OCI-LY1 (cell line): ENCODE data around the gene KCNH2.
"Not testable (repeated sequence)": the region's sequence is repeated elsewhere in the genome, so short reads cannot be mapped to it uniquely, and the experiment has no call there.

Experiments used
- H2AFZ ChIP-seq: fragments of 200-600 bp; sonication (generic), shearing (Covaris generic); 2 replicates; pipeline ENCODE4 v1.6.0; 2014; ENCODE audit warnings: antibody characterized with exemption, mild to moderate bottlenecking, low read length
- H3F3A ChIP-seq: fragments of 200-600 bp; sonication (generic), shearing (Covaris generic); 2 replicates; pipeline ENCODE4 v1.6.0; 2014; ENCODE audit warnings: mild to moderate bottlenecking, antibody characterized with exemption, low read length, moderate library complexity; ENCODE audit not compliant: insufficient read depth
- H3K27ac ChIP-seq: fragments of 200-600 bp; sonication (generic); 2 replicates; pipeline ENCODE4 v1.5.1; 2014; ENCODE audit warnings: low read length, mixed run types, mild to moderate bottlenecking, low read depth; ENCODE audit not compliant: poor library complexity, severe bottlenecking
- H3K27me3 ChIP-seq: fragments of 200-600 bp; sonication (generic); 2 replicates; pipeline ENCODE4 v1.6.0; 2014; ENCODE audit warnings: antibody characterized with exemption, mild to moderate bottlenecking, low read length, moderate library complexity; ENCODE audit not compliant: insufficient read depth
- H3K36me3 ChIP-seq: fragments of 200-600 bp; sonication (generic); 2 replicates; pipeline ENCODE4 v1.6.1; 2014; ENCODE audit warnings: mild to moderate bottlenecking, antibody characterized with exemption, low read length, moderate library complexity, mixed read lengths; ENCODE audit not compliant: insufficient read depth
- H3K4me1 ChIP-seq: fragments of 200-600 bp; sonication (generic); 2 replicates; pipeline ENCODE4 v1.5.1; 2014; ENCODE audit warnings: mild to moderate bottlenecking, low read length, moderate library complexity; ENCODE audit not compliant: insufficient read depth, severe bottlenecking
- H3K4me2 ChIP-seq: fragments of 200-600 bp; sonication (generic), shearing (Covaris generic); 2 replicates; pipeline ENCODE4 v1.6.1; 2014; ENCODE audit warnings: low read length
- H3K4me3 ChIP-seq: fragments of 200-600 bp; sonication (generic); 2 replicates; pipeline ENCODE4 v1.5.1; 2014; ENCODE audit warnings: low read length, low read depth, mild to moderate bottlenecking, mixed read lengths; ENCODE audit not compliant: poor library complexity, severe bottlenecking
- H3K79me2 ChIP-seq: fragments of 200-600 bp; shearing (Covaris generic); 2 replicates; pipeline ENCODE4 v1.6.1; 2016; ENCODE audit warnings: mixed run types, low read length, mixed read lengths; ENCODE audit not compliant: insufficient read depth
- H3K9ac ChIP-seq: fragments of 200-600 bp; sonication (generic), shearing (Covaris generic); 2 replicates; pipeline ENCODE4 v1.6.1; 2014; ENCODE audit warnings: mild to moderate bottlenecking, low read length, mixed read lengths
- H3K9me2 ChIP-seq: fragments of 200-600 bp; sonication (generic), shearing (Covaris generic); 2 replicates; pipeline ENCODE4 v1.6.1; 2014; ENCODE audit warnings: low read depth, mild to moderate bottlenecking, low read length, mixed read lengths
- H3K9me3 ChIP-seq: fragments of 200-600 bp; shearing (Covaris generic); 2 replicates; pipeline ENCODE4 v1.6.1; 2014; ENCODE audit warnings: low read length, mixed read lengths
- H4K20me1 ChIP-seq: fragments of 200-600 bp; sonication (generic), shearing (Covaris generic); 2 replicates; pipeline ENCODE4 v1.6.0; 2016; ENCODE audit warnings: mild to moderate bottlenecking, low read length; ENCODE audit not compliant: insufficient read depth
- EZH2 ChIP-seq: fragments of 200-600 bp; sonication (generic), shearing (Covaris generic); IDR thresholded peaks from 2 replicates; pipeline ENCODE4 v1.8.0; 2017; ENCODE audit warnings: borderline replicate concordance, mixed run types, mild to moderate bottlenecking, antibody characterized with exemption, low read length, moderate library complexity, mixed read lengths
- TF ChIP-seq, protein P1 (sequence below): fragments of 200-600 bp; sonication (generic), shearing (Covaris generic); IDR thresholded peaks from 2 replicates; pipeline ENCODE4 v1.5.1; 2017; ENCODE audit warnings: mild to moderate bottlenecking, antibody characterized with exemption, low read length, moderate library complexity, mixed read lengths

Gene KCNH2

DNA sequence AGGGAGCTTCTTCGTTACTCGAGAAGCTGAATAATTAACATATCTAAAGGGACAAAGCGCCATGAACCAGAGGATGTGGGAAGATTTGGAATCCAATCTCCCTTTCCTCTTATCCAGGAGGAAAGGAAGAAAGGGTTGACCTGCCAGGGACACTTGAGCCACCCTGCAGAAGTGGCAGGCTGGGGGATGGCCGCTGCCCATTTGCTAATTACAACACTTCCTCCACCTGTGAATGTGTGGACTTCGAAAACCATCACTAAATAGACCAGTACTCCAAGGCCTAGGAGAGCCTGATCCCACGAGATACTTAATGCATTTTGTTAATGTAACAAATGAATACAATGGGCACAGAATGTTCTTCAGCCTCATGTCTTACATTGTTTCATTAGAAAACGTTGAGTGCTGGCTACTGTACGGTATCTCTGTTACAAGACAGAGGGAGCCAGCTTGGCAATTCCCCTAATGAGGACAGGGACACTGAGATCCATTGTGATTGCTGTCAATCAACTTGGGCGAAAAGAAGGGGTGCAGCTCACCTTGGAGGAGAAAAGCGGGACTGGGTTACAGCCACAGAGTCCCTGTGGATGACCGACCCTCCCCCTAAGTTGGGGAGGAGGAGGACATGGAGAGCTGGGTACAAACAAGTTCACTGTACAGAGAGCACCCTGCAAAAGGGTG lies 66.4 kb downstream of the KCNH2 start:
- TF ChIP-seq, protein P1, sequence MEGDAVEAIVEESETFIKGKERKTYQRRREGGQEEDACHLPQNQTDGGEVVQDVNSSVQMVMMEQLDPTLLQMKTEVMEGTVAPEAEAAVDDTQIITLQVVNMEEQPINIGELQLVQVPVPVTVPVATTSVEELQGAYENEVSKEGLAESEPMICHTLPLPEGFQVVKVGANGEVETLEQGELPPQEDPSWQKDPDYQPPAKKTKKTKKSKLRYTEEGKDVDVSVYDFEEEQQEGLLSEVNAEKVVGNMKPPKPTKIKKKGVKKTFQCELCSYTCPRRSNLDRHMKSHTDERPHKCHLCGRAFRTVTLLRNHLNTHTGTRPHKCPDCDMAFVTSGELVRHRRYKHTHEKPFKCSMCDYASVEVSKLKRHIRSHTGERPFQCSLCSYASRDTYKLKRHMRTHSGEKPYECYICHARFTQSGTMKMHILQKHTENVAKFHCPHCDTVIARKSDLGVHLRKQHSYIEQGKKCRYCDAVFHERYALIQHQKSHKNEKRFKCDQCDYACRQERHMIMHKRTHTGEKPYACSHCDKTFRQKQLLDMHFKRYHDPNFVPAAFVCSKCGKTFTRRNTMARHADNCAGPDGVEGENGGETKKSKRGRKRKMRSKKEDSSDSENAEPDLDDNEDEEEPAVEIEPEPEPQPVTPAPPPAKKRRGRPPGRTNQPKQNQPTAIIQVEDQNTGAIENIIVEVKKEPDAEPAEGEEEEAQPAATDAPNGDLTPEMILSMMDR, result no peak
- no peaks in the 10 kb centered on the region for H3K9me2 ChIP-seq
- no peaks in the 10 kb centered on the region for H3K4me1 ChIP-seq
- H3K4me3 ChIP-seq, result no peak overlapping the region
- no peaks in the 10 kb centered on the region for H3K79me2 ChIP-seq
- H3K27me3 ChIP-seq, result peaks cover 13% of the 10 kb centered on the region
- no peak overlapping the region for H3K4me2 ChIP-seq
- no peak overlapping the region for H3K27ac ChIP-seq
- no peaks in the 10 kb centered on the region for H4K20me1 ChIP-seq
- no peaks in the 10 kb centered on the region for H3K36me3 ChIP-seq
- H3K9ac ChIP-seq, result no peak overlapping the region
- no peaks in the 10 kb centered on the region for H3F3A ChIP-seq
- no peak overlapping the region for H2AFZ ChIP-seq
- no peaks in the 10 kb centered on the region for H3K9me3 ChIP-seq

DNA sequence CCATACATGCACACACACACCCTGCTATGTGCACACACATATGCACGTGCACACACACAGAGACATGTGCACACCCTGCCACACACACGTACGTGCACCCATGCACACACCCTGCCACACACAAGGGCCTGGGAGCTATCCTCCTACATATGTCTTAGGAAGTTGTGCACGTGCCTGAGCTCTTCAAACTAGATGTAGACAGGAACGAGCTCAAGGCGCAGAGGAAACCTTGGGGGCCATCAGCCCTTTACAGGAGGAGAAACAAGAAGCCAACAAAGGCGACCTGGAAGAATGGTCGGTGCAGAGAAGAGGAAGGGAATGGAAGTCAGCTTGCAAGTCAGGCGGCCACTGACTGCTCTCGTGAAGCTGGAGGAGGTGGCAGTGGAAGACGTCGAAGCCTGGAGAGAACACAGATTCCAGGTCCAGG lies 67.1 kb downstream of the KCNH2 start:
- no peaks in the 10 kb centered on the region for H3K36me3 ChIP-seq
- H3K4me1 ChIP-seq, result no peaks in the 10 kb centered on the region
- no peak overlapping the region for H2AFZ ChIP-seq
- H3K4me3 ChIP-seq, result no peak overlapping the region
- no peaks in the 10 kb centered on the region for H3K79me2 ChIP-seq
- H3K9ac ChIP-seq, result no peak overlapping the region
- no peaks in the 10 kb centered on the region for H4K20me1 ChIP-seq
- H3K27ac ChIP-seq, result no peak overlapping the region
- no peak for TF ChIP-seq EZH2
- TF ChIP-seq, protein P1, result no peak
- no peaks in the 10 kb centered on the region for H3K9me2 ChIP-seq
- no peaks in the 10 kb centered on the region for H3K9me3 ChIP-seq
- no peak overlapping the region for H3K4me2 ChIP-seq
- H3F3A ChIP-seq, result no peaks in the 10 kb centered on the region
- peaks cover 13% of the 10 kb centered on the region for H3K27me3 ChIP-seq

DNA sequence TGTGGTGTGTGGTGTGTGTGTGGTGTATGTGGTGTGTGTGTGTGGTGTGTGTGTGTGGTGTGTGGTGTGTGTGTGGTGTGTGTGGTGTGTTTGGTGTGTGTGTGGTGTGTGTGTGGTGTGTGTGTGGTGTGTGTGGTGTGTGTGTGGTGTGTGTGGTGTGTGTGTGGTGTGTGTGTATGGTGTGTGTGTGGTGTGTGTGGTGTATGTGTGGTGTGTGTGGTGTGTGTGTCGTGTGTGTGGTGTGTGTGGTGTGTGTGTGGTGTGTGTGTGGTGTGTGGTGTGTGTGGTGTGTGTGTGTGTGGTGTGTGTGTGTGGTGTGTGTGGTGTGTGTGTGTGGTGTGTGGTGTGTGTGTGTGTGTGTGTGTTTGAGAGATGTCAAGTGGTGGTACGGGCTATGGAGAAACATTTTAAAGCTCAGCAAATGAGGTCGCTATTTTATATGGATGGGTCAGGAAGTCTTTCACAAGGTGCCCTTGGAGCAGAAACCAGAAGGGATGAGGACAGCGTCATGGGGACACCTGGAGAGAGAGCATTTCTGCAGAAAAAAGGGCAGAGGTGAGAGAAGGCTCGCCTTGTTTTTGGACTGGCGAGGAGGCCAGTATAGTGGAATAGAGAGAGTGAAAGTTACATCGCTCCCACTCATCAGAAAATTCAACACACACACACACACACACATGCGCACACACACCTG lies 67.7 kb downstream of the KCNH2 start:
- H2AFZ ChIP-seq, H3F3A ChIP-seq, H3K4me3 ChIP-seq, H3K9me2 ChIP-seq, H3K27ac ChIP-seq, H3K9ac ChIP-seq, H3K4me1 ChIP-seq, H3K36me3 ChIP-seq, H4K20me1 ChIP-seq, H3K9me3 ChIP-seq, H3K4me2 ChIP-seq, H3K79me2 ChIP-seq: not testable (repeated sequence)
- H3K27me3 ChIP-seq, result peaks cover 16% of the 10 kb centered on the region
